Measurements from ENCODE around the gene CD52. TPM values are rescaled to one million over a fixed set of nuclear protein-coding genes. Genes with fewer than 3 reads are reported as not detected.

The CD52 gene
- total and polyA plus RNA-seq, 2 of the 13 experiments (the other 11 are each of a cell fraction or from before 2014, with no cell fraction given) = 0.32 TPM; not detected in 1

- TF ChIP-seq BCLAF1 (IDR thresholded peaks at IDR 0.05) (no peak), ZNF589 (CRISPR knock-in tag; conservative IDR thresholded peaks at IDR 0.05) (no peak), ZBTB46 (CRISPR knock-in tag; IDR thresholded peaks at IDR 0.05; ENCODE audit: borderline replicate concordance) (no peak), MNT (IDR thresholded peaks at IDR 0.05) (no peak), ZNF691 (CRISPR knock-in tag; IDR thresholded peaks at IDR 0.05; ENCODE audit: borderline replicate concordance, low read depth) (no peak), ZNF674 (CRISPR knock-in tag; IDR thresholded peaks at IDR 0.05; ENCODE audit: low read depth) (no peak), BCL6 (CRISPR knock-in tag; IDR thresholded peaks at IDR 0.05) (no peak)
Measured at GRCh38 chr1:26317146-26317545, 612 bp upstream of the CD52 start (continued).

All from HepG2 (cell line).